OCI-LY3 (cell line): ENCODE measurements around the gene TFAP2A.

Experiments
- H2AFZ ChIP-seq: fragments of 200-600, 300-600 bp; shearing (Covaris generic); 2 replicates; pipeline ENCODE4 v1.6.0; 2014; ENCODE audit warnings: antibody characterized with exemption, low read depth, low read length
- H3K27ac ChIP-seq: fragments of 200-600, 300-600 bp; sonication (generic); 2 replicates; pipeline ENCODE4 v1.5.1; 2014; ENCODE audit warnings: mild to moderate bottlenecking, low read length, moderate library complexity, mixed read lengths
- H3K27me3 ChIP-seq: fragments of 200-600, 300-600 bp; sonication (generic); 2 replicates; pipeline ENCODE4 v1.6.1; 2014; ENCODE audit warnings: low read depth, low read length, mixed read lengths
- H3K36me3 ChIP-seq: fragments of 200-600, 300-600 bp; sonication (generic); replicated peaks from 2 replicates; pipeline ENCODE3; 2014; ENCODE audit warnings: low read depth, low read length, mixed read lengths
- H3K4me1 ChIP-seq: fragments of 300-600, 200-600 bp; sonication (generic); 2 replicates; pipeline ENCODE4 v1.6.1; 2014; ENCODE audit warnings: low read length, mixed read lengths
- H3K4me2 ChIP-seq: fragments of 200-600, 300-600 bp; sonication (generic); 2 replicates; pipeline ENCODE4 v1.6.1; 2014; ENCODE audit warnings: low read length, mixed read lengths
- H3K4me3 ChIP-seq: fragments of 300-600, 200-600 bp; sonication (generic); 2 replicates; pipeline ENCODE4 v1.5.1; 2014; ENCODE audit warnings: antibody characterized with exemption, mild to moderate bottlenecking, low read length, moderate library complexity
- H3K79me2 ChIP-seq: fragments of 300-600, 200-600 bp; shearing (Covaris generic); 2 replicates; pipeline ENCODE4 v1.6.1; 2014; ENCODE audit warnings: mild to moderate bottlenecking, low read length, mixed read lengths
- H3K9ac ChIP-seq: fragments of 300-600, 200-600 bp; shearing (Covaris generic); 2 replicates; pipeline ENCODE4 v1.6.0; 2014; ENCODE audit warnings: mild to moderate bottlenecking, low read length, moderate library complexity
- H3K9me3 ChIP-seq: fragments of 200-600, 300-600 bp; shearing (Covaris generic); 2 replicates; pipeline ENCODE4 v1.6.1; 2014; ENCODE audit warnings: low read length, mixed read lengths; ENCODE audit not compliant: insufficient read depth
- H4K20me1 ChIP-seq: fragments of 200-600, 300-600 bp; sonication (generic); 2 replicates; pipeline ENCODE4 v1.6.1; 2016; ENCODE audit warnings: low read length, mixed read lengths; ENCODE audit not compliant: insufficient read depth
- EZH2phosphoT487 ChIP-seq: fragments of 200-600 bp; shearing (Covaris generic); IDR thresholded peaks from 2 replicates; pipeline ENCODE4 v1.6.1; 2018; ENCODE audit warnings: antibody characterized with exemption, mixed run types, low read depth
- TF ChIP-seq, protein P1 (sequence below): fragments of 200-600, 300-600 bp; sonication (generic); IDR thresholded peaks from 2 replicates; pipeline ENCODE4 v1.5.1; 2014; ENCODE audit warnings: antibody characterized with exemption, low read length, low read depth

The TFAP2A gene

GRCh38 chr6:10425176-10425974 lies 10.5 kb upstream of the TFAP2A start:
- H3K27me3 ChIP-seq = no peaks in the 10 kb centered on the region
- H3K79me2 ChIP-seq = no peaks in the 10 kb centered on the region
- no peaks in the 10 kb centered on the region for H3K36me3 ChIP-seq
- H3K4me3 ChIP-seq = no peak overlapping the region
- H4K20me1 ChIP-seq = no peaks in the 10 kb centered on the region
- H3K9me3 ChIP-seq = no peaks in the 10 kb centered on the region
- peaks cover 10% of the 10 kb centered on the region; the same call in 1 of the 2 replicates for H3K4me1 ChIP-seq
- no peak for TF ChIP-seq EZH2phosphoT487
- TF ChIP-seq, protein P1, sequence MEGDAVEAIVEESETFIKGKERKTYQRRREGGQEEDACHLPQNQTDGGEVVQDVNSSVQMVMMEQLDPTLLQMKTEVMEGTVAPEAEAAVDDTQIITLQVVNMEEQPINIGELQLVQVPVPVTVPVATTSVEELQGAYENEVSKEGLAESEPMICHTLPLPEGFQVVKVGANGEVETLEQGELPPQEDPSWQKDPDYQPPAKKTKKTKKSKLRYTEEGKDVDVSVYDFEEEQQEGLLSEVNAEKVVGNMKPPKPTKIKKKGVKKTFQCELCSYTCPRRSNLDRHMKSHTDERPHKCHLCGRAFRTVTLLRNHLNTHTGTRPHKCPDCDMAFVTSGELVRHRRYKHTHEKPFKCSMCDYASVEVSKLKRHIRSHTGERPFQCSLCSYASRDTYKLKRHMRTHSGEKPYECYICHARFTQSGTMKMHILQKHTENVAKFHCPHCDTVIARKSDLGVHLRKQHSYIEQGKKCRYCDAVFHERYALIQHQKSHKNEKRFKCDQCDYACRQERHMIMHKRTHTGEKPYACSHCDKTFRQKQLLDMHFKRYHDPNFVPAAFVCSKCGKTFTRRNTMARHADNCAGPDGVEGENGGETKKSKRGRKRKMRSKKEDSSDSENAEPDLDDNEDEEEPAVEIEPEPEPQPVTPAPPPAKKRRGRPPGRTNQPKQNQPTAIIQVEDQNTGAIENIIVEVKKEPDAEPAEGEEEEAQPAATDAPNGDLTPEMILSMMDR = no peak
- H3K9ac ChIP-seq = no peak overlapping the region
- no peak overlapping the region for H3K27ac ChIP-seq
- H3K4me2 ChIP-seq = no peak overlapping the region
- H2AFZ ChIP-seq = no peak overlapping the region

GRCh38 chr6:10424040-10424439 lies 9.2 kb upstream of the TFAP2A start:
- Histone ChIP-seq H3K4me3 (no peak overlapping the region), H2AFZ (no peak overlapping the region), H3K79me2 (no peaks in the 10 kb centered on the region), H3K36me3 (no peaks in the 10 kb centered on the region), H3K9ac (no peak overlapping the region), H3K27me3 (no peaks in the 10 kb centered on the region), H3K4me1 (peaks cover 8% of the 10 kb centered on the region; the same call in 1 of the 2 replicates), H3K4me2 (no peak overlapping the region), H4K20me1 (no peaks in the 10 kb centered on the region), H3K27ac (no peak overlapping the region), H3K9me3 (no peaks in the 10 kb centered on the region)
- TF ChIP-seq EZH2phosphoT487 = no peak
- TF ChIP-seq, protein P1 = no peak

GRCh38 chr6:10422737-10423034 lies 7.8 kb upstream of the TFAP2A start:
- H3K9me3 ChIP-seq = no peaks in the 10 kb centered on the region
- H3K4me3 ChIP-seq = no peak overlapping the region
- no peak overlapping the region for H3K4me2 ChIP-seq
- H3K9ac ChIP-seq = no peak overlapping the region
- H3K36me3 ChIP-seq = no peaks in the 10 kb centered on the region
- TF ChIP-seq, protein P1 = no peak
- no peak for TF ChIP-seq EZH2phosphoT487
- H3K4me1 ChIP-seq = peaks cover 8% of the 10 kb centered on the region; the same call in 1 of the 2 replicates
- no peaks in the 10 kb centered on the region for H3K27me3 ChIP-seq
- no peak overlapping the region for H3K27ac ChIP-seq
- no peaks in the 10 kb centered on the region for H4K20me1 ChIP-seq
- H2AFZ ChIP-seq = no peak overlapping the region
- no peaks in the 10 kb centered on the region for H3K79me2 ChIP-seq

DNA sequence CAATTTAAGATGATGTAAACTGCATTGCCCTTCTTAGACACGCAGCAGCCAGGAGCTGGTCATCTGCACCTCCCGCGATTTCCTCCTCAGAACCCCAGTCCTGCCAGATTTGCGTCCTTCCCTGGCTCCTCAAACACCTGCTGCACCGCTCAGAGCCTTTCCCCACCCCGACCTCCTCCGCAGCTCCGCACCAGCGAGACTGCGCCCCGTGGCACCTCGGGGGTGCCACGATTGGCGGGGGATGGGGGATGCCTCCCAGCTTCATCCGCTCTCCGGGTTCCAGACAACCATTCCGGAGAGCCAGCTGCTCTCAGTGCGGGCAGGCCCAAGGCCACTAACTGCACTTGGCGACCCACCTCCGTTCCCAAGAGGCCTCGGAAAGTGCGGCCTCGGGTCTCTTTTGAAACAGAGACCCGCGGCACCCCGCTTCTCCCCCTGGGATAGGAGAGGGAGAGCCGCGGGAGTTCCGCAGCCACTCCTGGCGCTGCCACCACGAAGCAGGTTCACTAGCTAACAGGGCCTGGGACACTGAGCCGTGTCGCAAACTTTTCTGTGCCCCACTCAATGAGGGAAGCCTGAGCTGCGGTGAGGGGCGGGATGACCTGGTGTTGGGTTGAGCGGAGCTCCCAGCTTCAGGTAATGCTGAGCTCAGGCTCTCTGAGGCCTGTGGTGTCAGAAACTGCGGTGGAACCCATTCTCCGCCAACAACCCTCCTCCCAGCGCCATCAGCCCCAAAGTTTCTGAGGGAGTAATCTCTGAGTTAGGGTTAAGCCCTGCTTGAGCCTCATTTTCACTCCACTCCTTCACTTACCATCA lies 7.3 kb upstream of the TFAP2A start:
- H3K9ac ChIP-seq = no peak overlapping the region
- no peaks in the 10 kb centered on the region for H3K79me2 ChIP-seq
- H3K27me3 ChIP-seq = no peaks in the 10 kb centered on the region
- no peaks in the 10 kb centered on the region for H3K36me3 ChIP-seq
- no peak overlapping the region for H3K27ac ChIP-seq
- H3K4me1 ChIP-seq = peaks cover 8% of the 10 kb centered on the region; the same call in 1 of the 2 replicates
- no peaks in the 10 kb centered on the region for H3K9me3 ChIP-seq
- no peak overlapping the region for H2AFZ ChIP-seq
- TF ChIP-seq, protein P1 = no peak
- TF ChIP-seq EZH2phosphoT487 = no peak
- no peaks in the 10 kb centered on the region for H4K20me1 ChIP-seq
- no peak overlapping the region for H3K4me2 ChIP-seq
- no peak overlapping the region for H3K4me3 ChIP-seq
